Measurements from ENCODE around the gene GATAD2A. TPM values are rescaled to one million over a fixed set of nuclear protein-coding genes. Genes with fewer than 3 reads are reported as not detected.

GATAD2A gene
- total and polyA plus RNA-seq, 9 of the 15 experiments (the other 6 are each of a cell fraction or from before 2014, with no cell fraction given), result 2.4 to 226 (median 44.2) TPM

GRCh38 chr19:19429361-19429760, 23.9 kb downstream of the GATAD2A start:
- peaks cover 0 to 15% of the 10 kb centered on the region in 2 experiments; a peak in 3 of 5 replicates for H3K4me1 ChIP-seq (replicated peaks in 1 of 2; ENCODE audit: control insufficient read depth in 2 of 2, insufficient read depth in 2 of 2, low read length in 2 of 2)
- in situ Hi-C loops (cut with MboI), result no loop called here
- WGBS (ENCODE audit: insufficient coverage, low coverage, missing lambda C conversion rate), result 77% methylated on average over 11 of the region's 12 CpGs

More at GRCh38 chr19:19429361-19429760, 23.9 kb downstream of the GATAD2A start:
- Histone ChIP-seq H2AFZ (ENCODE audit: low read depth, low read length) (no peak overlapping the region), H3K9ac (ENCODE audit: insufficient read depth in 1 of 2, low read depth in 2 of 2, low read length in 2 of 2) (peak overlapping the region in 1 of 2 experiments; percentile 52; a peak in 1 of 4 replicates), H3K79me2 (ENCODE audit: control insufficient read depth, insufficient read depth, low read length) (peaks cover 99% of the 10 kb centered on the region), H3K9me3 (replicated peaks; ENCODE audit: control insufficient read depth, insufficient read depth, low read depth, low read length) (no peaks in the 10 kb centered on the region), H3K9me1 (ENCODE audit: control insufficient read depth, insufficient read depth, low read length) (peaks cover 13% of the 10 kb centered on the region), H3K4me3 (no peak overlapping the region), H4K20me1 (replicated peaks; ENCODE audit: control insufficient read depth, insufficient read depth, low read length) (peaks cover 40% of the 10 kb centered on the region), H3K27me3 (ENCODE audit: control insufficient read depth in 2 of 2, insufficient read depth in 2 of 2, low read length in 2 of 2) (no peaks in the 10 kb centered on the region), H3K4me2 (ENCODE audit: insufficient read depth, low read length) (no peak overlapping the region), H3K36me3 (ENCODE audit: control insufficient read depth, insufficient read depth, low read length) (peaks cover 65% of the 10 kb centered on the region; the same call in 2 of the 3 replicates), H3K27ac (ENCODE audit: extremely low read depth, low read depth, low read length) (no peak overlapping the region)
- FAIRE-seq, result no peak
- CTCF ChIA-PET (ENCODE audit: low intra/inter-chr PET ratio), result no interaction called here
- intact Hi-C loops (cut with micrococcal nuclease), result no loop called here
- DNase-seq (ENCODE audit: extremely low read depth in 1 of 4, low spot score in 3 of 4), result no peak
- POLR2A ChIA-PET, result interaction anchor here (0.6 to 3.6 kb wide), 2 partner anchors 12 to 23 kb away, joined by 3 to 19 read pairs; partner anchors contain the start of gene GATAD2A
- BruUV-seq (replicated peaks), result no TSS peak
- no peak for ATAC-seq
- TF ChIP-seq POLR2G (IDR thresholded peaks at IDR 0.05; ENCODE audit: low read depth, low read length) (0 out of 2 replicates have a peak, but pooled peaks have one; percentile 37), ZNF696 (CRISPR knock-in tag; conservative IDR thresholded peaks at IDR 0.05) (no peak), RBM22 (IDR thresholded peaks at IDR 0.05; ENCODE audit: low read depth, low read length, poor library complexity, severe bottlenecking) (peak; percentile 40), TAF7 (tag; IDR thresholded peaks at IDR 0.05) (no peak), HMBOX1 (IDR thresholded peaks at IDR 0.05) (no peak), MAFK (IDR thresholded peaks at IDR 0.05; ENCODE audit: low read length) (no peak)
